ENCODE results near the gene TOGARAM2. TPM values are rescaled to one million over a fixed set of nuclear protein-coding genes. Genes with fewer than 3 reads are reported as not detected.

TOGARAM2 gene
- total RNA-seq, 2 experiments from 2014 or later: 9.6 TPM

- H3K27me3 Mint-ChIP-seq: no peaks in the 10 kb centered on the region
- H3K9me3 Mint-ChIP-seq: no peaks in the 10 kb centered on the region
- no peak overlapping the region for H3K4me3 Mint-ChIP-seq
- ChIA-PET CTCF (no interaction called here), POLR2A (no interaction called here)
- intact Hi-C loops (cut with micrococcal nuclease): no loop called here
- peaks cover 37% of the 10 kb centered on the region for H3K4me1 Mint-ChIP-seq (ENCODE audit: low read depth)
- DNase-seq: no peak
- H3K27ac Mint-ChIP-seq: no peak overlapping the region
- H3K36me3 Mint-ChIP-seq: no peaks in the 10 kb centered on the region
Observed at GRCh38 chr2:29006980-29007301, 25.8 kb downstream of the TOGARAM2 start.

GRCh38 chr2:29009270-29009669 is 28.2 kb downstream of the TOGARAM2 start:
- POLR2A ChIA-PET: no interaction called here
- no peak overlapping the region for H3K4me3 Mint-ChIP-seq
- CTCF ChIA-PET: no interaction called here
- no peak for DNase-seq
- H3K27me3 Mint-ChIP-seq: no peaks in the 10 kb centered on the region
- intact Hi-C loops (cut with micrococcal nuclease): no loop called here
- H3K27ac Mint-ChIP-seq: peak overlapping the region; percentile 40
- H3K36me3 Mint-ChIP-seq: no peaks in the 10 kb centered on the region
- peaks cover 56% of the 10 kb centered on the region for H3K4me1 Mint-ChIP-seq (ENCODE audit: low read depth)
- H3K9me3 Mint-ChIP-seq: no peaks in the 10 kb centered on the region

GRCh38 chr2:29009711-29010677 is 28.9 kb downstream of the TOGARAM2 start:
- CTCF ChIA-PET: interaction anchor here (0.6 to 2.9 kb wide), 5 partner anchors 10 to 299 kb away, joined by 3 to 14 read pairs (median 3); no protein-coding TSS in a partner anchor
- Mint-ChIP-seq H3K4me1 (ENCODE audit: low read depth) (peaks cover 62% of the 10 kb centered on the region), H3K4me3 (no peak overlapping the region), H3K27me3 (no peaks in the 10 kb centered on the region), H3K9me3 (no peaks in the 10 kb centered on the region), H3K36me3 (no peaks in the 10 kb centered on the region), H3K27ac (peak overlapping the region; percentile 91)
- peak; percentile 11 for DNase-seq
- intact Hi-C loops (cut with micrococcal nuclease): loop anchor here (5.0 to 10.0 kb wide), 4 partner anchors 188 to 1135 kb away; partner anchors contain the start of gene YPEL5
- POLR2A ChIA-PET: interaction anchor here (0.6 to 1.4 kb wide), 4 partner anchors 8 to 106 kb away, joined by 3 to 4 read pairs (median 3); no protein-coding TSS in a partner anchor

GRCh38 chr2:29010946-29011345 is 29.8 kb downstream of the TOGARAM2 start:
- ChIA-PET CTCF (interaction anchor here (0.6 to 2.9 kb wide), 9 partner anchors 9 to 298 kb away, joined by 3 to 14 read pairs (median 4); no protein-coding TSS in a partner anchor), POLR2A (interaction anchor here (0.8 to 1.6 kb wide), 4 partner anchors 9 to 119 kb away, joined by 3 to 4 read pairs (median 3); no protein-coding TSS in a partner anchor)
- Mint-ChIP-seq H3K4me1 (ENCODE audit: low read depth) (peaks cover 72% of the 10 kb centered on the region), H3K27ac (peak overlapping the region; percentile 91), H3K4me3 (peak overlapping the region; percentile 56), H3K9me3 (no peaks in the 10 kb centered on the region), H3K36me3 (no peaks in the 10 kb centered on the region), H3K27me3 (no peaks in the 10 kb centered on the region)
- DNase-seq: peak; percentile 71
- intact Hi-C loops (cut with micrococcal nuclease): loop anchor here (5.0 to 10.0 kb wide), 4 partner anchors 189 to 1134 kb away; partner anchors contain the start of gene YPEL5

- H3K36me3 Mint-ChIP-seq: no peaks in the 10 kb centered on the region
- peak overlapping the region; percentile 56 for H3K4me3 Mint-ChIP-seq
- peak overlapping the region; percentile 91 for H3K27ac Mint-ChIP-seq
- H3K27me3 Mint-ChIP-seq: no peaks in the 10 kb centered on the region
- intact Hi-C loops (cut with micrococcal nuclease): loop anchor here (2.0 to 10.0 kb wide), 5 partner anchors 185 to 1133 kb away; partner anchors contain the start of gene YPEL5
- no peaks in the 10 kb centered on the region for H3K9me3 Mint-ChIP-seq
- ChIA-PET POLR2A (interaction anchor here (1.3 to 1.6 kb wide), 3 partner anchors 105 to 119 kb away, joined by 3 to 4 read pairs (median 3); no protein-coding TSS in a partner anchor), CTCF (interaction anchor here (1.1 to 2.9 kb wide), 7 partner anchors 11 to 297 kb away, joined by 3 to 14 read pairs (median 4); no protein-coding TSS in a partner anchor)
- H3K4me1 Mint-ChIP-seq (ENCODE audit: low read depth): peaks cover 77% of the 10 kb centered on the region
- DNase-seq: peak; percentile 82
Observed at GRCh38 chr2:29011418-29012060, 30.4 kb downstream of the TOGARAM2 start.

GRCh38 chr2:29012211-29012681 is 31.1 kb downstream of the TOGARAM2 start:
- POLR2A ChIA-PET: interaction anchor here (1.6 kb wide), 1 partner anchor 118 kb away, joined by 4 read pairs; no protein-coding TSS in a partner anchor
- H3K9me3 Mint-ChIP-seq: no peaks in the 10 kb centered on the region
- H3K36me3 Mint-ChIP-seq: peaks cover 2% of the 10 kb centered on the region
- peak; percentile 61 for DNase-seq
- CTCF ChIA-PET: interaction anchor here (1.3 to 2.9 kb wide), 5 partner anchors 12 to 118 kb away, joined by 3 to 14 read pairs (median 4); no protein-coding TSS in a partner anchor
- H3K4me3 Mint-ChIP-seq: peak overlapping the region; percentile 56
- H3K27me3 Mint-ChIP-seq: no peaks in the 10 kb centered on the region
- intact Hi-C loops (cut with micrococcal nuclease): loop anchor here (2.0 to 10.0 kb wide), 5 partner anchors 185 to 1133 kb away; partner anchors contain the start of gene YPEL5
- H3K4me1 Mint-ChIP-seq (ENCODE audit: low read depth): peaks cover 81% of the 10 kb centered on the region
- H3K27ac Mint-ChIP-seq: peak overlapping the region; percentile 91

GRCh38 chr2:29013057-29013780 is 32.1 kb downstream of the TOGARAM2 start:
- peak overlapping the region; percentile 79 for H3K4me3 Mint-ChIP-seq
- H3K9me3 Mint-ChIP-seq: no peaks in the 10 kb centered on the region
- intact Hi-C loops (cut with micrococcal nuclease): loop anchor here (2.0 to 10.0 kb wide), 5 partner anchors 184 to 1132 kb away; partner anchors contain the start of gene YPEL5
- ChIA-PET CTCF (interaction anchor here (1.4 to 2.9 kb wide), 4 partner anchors 34 to 117 kb away, joined by 3 to 14 read pairs (median 8); no protein-coding TSS in a partner anchor), POLR2A (interaction anchor here (0.5 to 1.1 kb wide), 2 partner anchors 103 to 622 kb away, joined by 3 to 4 read pairs; no protein-coding TSS in a partner anchor)
- peak; percentile 18 for DNase-seq
- no peaks in the 10 kb centered on the region for H3K27me3 Mint-ChIP-seq
- peaks cover 2% of the 10 kb centered on the region for H3K36me3 Mint-ChIP-seq
- peaks cover 89% of the 10 kb centered on the region for H3K4me1 Mint-ChIP-seq (ENCODE audit: low read depth)
- H3K27ac Mint-ChIP-seq: peak overlapping the region; percentile 95

GRCh38 chr2:29014331-29014730 is 33.2 kb downstream of the TOGARAM2 start:
- Mint-ChIP-seq H3K36me3 (peaks cover 2% of the 10 kb centered on the region), H3K4me1 (ENCODE audit: low read depth) (peaks cover 91% of the 10 kb centered on the region), H3K27me3 (no peaks in the 10 kb centered on the region), H3K27ac (peak overlapping the region; percentile 95), H3K4me3 (peak overlapping the region; percentile 79), H3K9me3 (no peaks in the 10 kb centered on the region)
- CTCF ChIA-PET: interaction anchor here (1.4 to 2.7 kb wide), 2 partner anchors 102 to 115 kb away, joined by 4 to 15 read pairs; no protein-coding TSS in a partner anchor
- POLR2A ChIA-PET: interaction anchor here (0.8 to 1.1 kb wide), 2 partner anchors 40 to 102 kb away, joined by 3 to 4 read pairs; no protein-coding TSS in a partner anchor
- intact Hi-C loops (cut with micrococcal nuclease): loop anchor here (2.0 to 10.0 kb wide), 5 partner anchors 120 to 1130 kb away; partner anchors contain the start of genes WDR43 and YPEL5
- peak; percentile 57 for DNase-seq

- POLR2A ChIA-PET: interaction anchor here (0.8 to 2.1 kb wide), 4 partner anchors 41 to 145 kb away, joined by 3 to 10 read pairs (median 4); partner anchors contain the start of gene TRMT61B
Observed at GRCh38 chr2:29014811-29015421, 33.8 kb downstream of the TOGARAM2 start.

More at GRCh38 chr2:29014811-29015421, 33.8 kb downstream of the TOGARAM2 start:
- peaks cover 2% of the 10 kb centered on the region for H3K36me3 Mint-ChIP-seq
- peak overlapping the region; percentile 79 for H3K4me3 Mint-ChIP-seq
- CTCF ChIA-PET: interaction anchor here (0.6 to 2.7 kb wide), 12 partner anchors 43 to 193 kb away, joined by 3 to 15 read pairs (median 4); no protein-coding TSS in a partner anchor
- H3K4me1 Mint-ChIP-seq (ENCODE audit: low read depth): peaks cover 89% of the 10 kb centered on the region
- H3K27me3 Mint-ChIP-seq: no peaks in the 10 kb centered on the region
- peak overlapping the region; percentile 95 for H3K27ac Mint-ChIP-seq
- DNase-seq: peak; percentile 87
- H3K9me3 Mint-ChIP-seq: no peaks in the 10 kb centered on the region
- intact Hi-C loops (cut with micrococcal nuclease): loop anchor here (1.0 to 10.0 kb wide), 8 partner anchors 57 to 1130 kb away; partner anchors contain the start of genes WDR43 and YPEL5
